Thyroid gland (tissue), 4 donors: ENCODE results near the gene CUEDC2. TPM values are rescaled to one million over a fixed set of nuclear protein-coding genes. Genes with fewer than 3 reads are reported as not detected.
A peak's percentile ranks its signal among the peaks of the same experiment; 100 is the strongest.

Source experiments
- DNase-seq, 2 donors: peaks; one replicate each; pipeline ENCODE4 v3.0.0-alpha.2; 2019
- H3K27ac ChIP-seq, 3 donors: fragments of 200-600 bp; sonication (generic); 1 replicate in 2 of 3; 2 replicates in 1 of 3; pipeline ENCODE4 v1.5.1; 2016 to 2019; ENCODE audit warnings: mild to moderate bottlenecking in 1 of 3, moderate library complexity in 1 of 3
- H3K27me3 ChIP-seq: fragments of 200-600 bp; sonication (generic); one replicate; pipeline ENCODE4 v1.5.1; 2019
- H3K36me3 ChIP-seq, 2 donors: fragments of 200-600 bp; sonication (generic); one replicate each; pipeline ENCODE4 v1.5.1; 2016 to 2019
- H3K4me1 ChIP-seq, 2 donors: fragments of 200-600 bp; sonication (generic); one replicate each; pipeline ENCODE4 v1.5.1; 2017 to 2019
- H3K4me3 ChIP-seq, 3 donors: fragments of 200-600 bp; sonication (generic); replicated peaks in 1 of 3; 1 replicate in 2 of 3; 2 replicates in 1 of 3; pipeline ENCODE4 v1.5.1; 2016; ENCODE audit warnings: mild to moderate bottlenecking in 1 of 3
- H3K9me3 ChIP-seq: fragments of 200-600 bp; sonication (generic); one replicate; pipeline ENCODE4 v1.5.1; 2017
- POLR2A ChIP-seq, 2 donors: fragments of 450-650 bp; IDR thresholded peaks; one replicate each; pipeline ENCODE4 v1.6.1; 2017; ENCODE audit warnings: antibody characterized with exemption in 2 of 2, mild to moderate bottlenecking in 2 of 2, moderate library complexity in 1 of 2
- WGBS, 2 donors: methylation state at CpG; one replicate each; pipeline ENCODE4 v1.1.5; 2017; 5-methylcytosine and 5-hydroxymethylcytosine counted together
- intact Hi-C: fragments of 100-400 bp; cut with DNase I; formaldehyde crosslinking; loops from one replicate; pipeline ENCODE4 v1.15.1; 2023
- total RNA-seq, 4 donors: library from RNA; depleted of rRNA; stranded (reverse); fragments of >200 nt; gene quantifications; one replicate each; pipeline ENCODE4 v1.2.3, GENCODE V29; 2016
- TF ChIP-seq, protein P1 (sequence below), 6 experiments: fragments of 200-600 bp in 3 of 6; fragments of 450-650 bp in 3 of 6; sonication (generic) in 3 of 6; IDR thresholded peaks; one replicate each; pipeline ENCODE4 v1.5.1; 2016 to 2019; ENCODE audit warnings: antibody characterized with exemption in 6 of 6, mild to moderate bottlenecking in 2 of 6, inconsistent platforms in 1 of 6, moderate library complexity in 1 of 6

The CUEDC2 gene
- total RNA-seq, 4 donors from 2014 or later: 56.2 to 73.9 (median 62.0) TPM

DNA sequence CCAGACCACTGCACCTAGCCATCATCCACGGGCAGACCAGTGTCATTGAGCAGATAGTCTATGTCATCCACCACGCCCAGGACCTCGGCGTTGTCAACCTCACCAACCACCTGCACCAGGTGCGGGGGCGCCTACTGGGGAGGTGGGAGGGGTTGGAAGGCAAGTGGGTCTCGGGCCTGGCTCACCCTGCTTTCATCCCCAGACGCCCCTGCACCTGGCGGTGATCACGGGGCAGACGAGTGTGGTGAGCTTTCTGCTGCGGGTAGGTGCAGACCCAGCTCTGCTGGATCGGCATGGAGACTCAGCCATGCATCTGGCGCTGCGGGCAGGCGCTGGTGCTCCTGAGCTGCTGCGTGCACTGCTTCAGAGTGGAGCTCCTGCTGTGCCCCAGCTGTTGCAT lies 32.3 kb downstream of the CUEDC2 start:
- WGBS, 2 donors: 80 to 85% methylated on average over 1 to 12 of the region's 17 CpGs
- intact Hi-C loops: loop anchor here (5.0 kb wide), 1 partner anchor 173 kb away; the partner anchor contains the start of gene ELOVL3
- TF ChIP-seq POLR2A (IDR thresholded peaks at IDR 0.05): no peak
- TF ChIP-seq, protein P1, sequence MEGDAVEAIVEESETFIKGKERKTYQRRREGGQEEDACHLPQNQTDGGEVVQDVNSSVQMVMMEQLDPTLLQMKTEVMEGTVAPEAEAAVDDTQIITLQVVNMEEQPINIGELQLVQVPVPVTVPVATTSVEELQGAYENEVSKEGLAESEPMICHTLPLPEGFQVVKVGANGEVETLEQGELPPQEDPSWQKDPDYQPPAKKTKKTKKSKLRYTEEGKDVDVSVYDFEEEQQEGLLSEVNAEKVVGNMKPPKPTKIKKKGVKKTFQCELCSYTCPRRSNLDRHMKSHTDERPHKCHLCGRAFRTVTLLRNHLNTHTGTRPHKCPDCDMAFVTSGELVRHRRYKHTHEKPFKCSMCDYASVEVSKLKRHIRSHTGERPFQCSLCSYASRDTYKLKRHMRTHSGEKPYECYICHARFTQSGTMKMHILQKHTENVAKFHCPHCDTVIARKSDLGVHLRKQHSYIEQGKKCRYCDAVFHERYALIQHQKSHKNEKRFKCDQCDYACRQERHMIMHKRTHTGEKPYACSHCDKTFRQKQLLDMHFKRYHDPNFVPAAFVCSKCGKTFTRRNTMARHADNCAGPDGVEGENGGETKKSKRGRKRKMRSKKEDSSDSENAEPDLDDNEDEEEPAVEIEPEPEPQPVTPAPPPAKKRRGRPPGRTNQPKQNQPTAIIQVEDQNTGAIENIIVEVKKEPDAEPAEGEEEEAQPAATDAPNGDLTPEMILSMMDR (IDR thresholded peaks at IDR 0.05): no peak
- no peak for DNase-seq
- Histone ChIP-seq H3K27ac (no peak overlapping the region), H3K27me3 (no peaks in the 10 kb centered on the region), H3K4me3 (no peak overlapping the region), H3K4me1 (peaks cover 7 to 22% of the 10 kb centered on the region in 2 donors), H3K9me3 (no peaks in the 10 kb centered on the region), H3K36me3 (peaks cover 5 to 11% of the 10 kb centered on the region in 2 donors)

DNA sequence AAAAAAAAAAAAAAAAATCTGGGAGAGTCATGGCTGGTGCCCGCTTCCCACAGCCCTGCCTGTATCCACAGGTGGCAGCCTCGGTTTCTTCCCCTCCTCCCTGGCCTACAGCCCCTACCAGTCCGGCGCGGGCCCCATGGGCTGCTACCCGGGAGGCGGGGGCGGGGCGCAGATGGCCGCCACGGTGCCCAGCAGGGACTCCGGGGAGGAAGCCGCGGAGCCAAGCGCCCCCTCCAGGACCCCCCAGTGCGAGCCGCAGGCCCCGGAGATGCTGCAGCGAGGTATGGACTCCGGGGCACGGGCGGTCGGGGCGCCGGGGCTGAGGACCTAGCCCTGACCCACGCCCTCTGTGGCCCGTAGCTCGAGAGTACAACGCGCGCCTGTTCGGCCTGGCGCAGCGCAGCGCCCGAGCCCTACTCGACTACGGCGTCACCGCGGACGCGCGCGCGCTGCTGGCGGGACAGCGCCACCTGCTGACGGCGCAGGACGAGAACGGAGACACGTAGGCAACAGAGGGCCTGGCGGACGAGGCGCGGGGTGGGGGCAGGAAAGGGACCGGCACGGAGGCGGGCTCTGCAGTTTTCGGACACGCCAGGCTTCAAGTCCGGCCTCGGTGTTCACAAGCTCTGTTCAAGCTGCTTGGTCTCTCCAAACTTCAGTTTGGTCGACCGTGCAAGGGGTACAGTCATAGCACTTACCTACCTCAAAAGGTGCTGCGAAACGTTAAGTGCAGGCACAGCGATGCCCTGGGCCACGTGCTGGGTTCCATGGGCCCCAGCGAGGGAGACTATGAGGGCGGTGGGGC lies 33.0 kb downstream of the CUEDC2 start:
- peak; percentile 89 to 91 for DNase-seq
- Histone ChIP-seq H3K36me3 (peaks cover 5 to 11% of the 10 kb centered on the region in 2 donors), H3K27me3 (no peaks in the 10 kb centered on the region), H3K4me3 (peak overlapping the region in 2 of 3 donors; percentile 52 to 65), H3K27ac (peak overlapping the region; percentile 67 to 90 (median 84)), H3K4me1 (peaks cover 7 to 22% of the 10 kb centered on the region in 2 donors), H3K9me3 (no peaks in the 10 kb centered on the region)
- WGBS, 2 donors: 3 to 9% methylated on average over 14 to 16 of the region's 72 CpGs
- intact Hi-C loops: loop anchor here (5.0 kb wide), 2 partner anchors 83 to 172 kb away; partner anchors contain the start of gene ELOVL3
- TF ChIP-seq, protein P1 (IDR thresholded peaks at IDR 0.05): peak; percentile 74 to 98 (median 96)
- TF ChIP-seq POLR2A (IDR thresholded peaks at IDR 0.05): peak in 1 of 2 donors; percentile 62

DNA sequence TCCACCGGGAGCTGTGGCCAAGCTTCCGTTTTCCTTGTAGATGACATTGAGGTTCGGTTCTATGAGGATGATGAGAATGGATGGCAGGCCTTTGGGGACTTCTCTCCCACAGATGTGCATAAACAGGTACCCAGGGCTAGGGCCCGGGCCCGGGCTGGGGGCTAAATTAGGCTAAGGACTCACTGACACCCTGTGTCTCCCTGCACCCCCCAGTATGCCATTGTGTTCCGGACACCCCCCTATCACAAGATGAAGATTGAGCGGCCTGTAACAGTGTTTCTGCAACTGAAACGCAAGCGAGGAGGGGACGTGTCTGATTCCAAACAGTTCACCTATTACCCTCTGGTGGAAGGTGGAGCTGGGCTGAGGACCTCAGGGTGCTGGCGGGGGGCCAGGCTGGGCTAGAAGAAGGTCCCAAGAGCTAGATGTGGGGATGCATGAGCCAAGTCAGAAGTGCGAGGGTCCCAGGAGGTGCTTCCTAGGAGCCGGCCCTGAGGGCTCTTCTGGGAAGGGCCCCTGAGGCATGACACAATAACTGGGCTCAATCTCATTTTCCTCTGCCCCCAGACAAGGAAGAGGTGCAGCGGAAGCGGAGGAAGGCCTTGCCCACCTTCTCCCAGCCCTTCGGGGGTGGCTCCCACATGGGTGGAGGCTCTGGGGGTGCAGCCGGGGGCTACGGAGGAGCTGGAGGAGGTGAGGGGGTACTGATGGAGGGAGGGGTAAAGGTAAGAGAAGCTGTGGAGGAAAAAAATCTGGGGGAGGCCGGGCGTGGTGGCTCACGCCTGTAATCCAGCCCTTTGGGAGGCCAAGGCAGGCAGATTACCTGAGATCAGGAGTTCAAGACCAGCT lies 34.0 kb downstream of the CUEDC2 start:
- DNase-seq: no peak
- Histone ChIP-seq H3K36me3 (peaks cover 5 to 11% of the 10 kb centered on the region in 2 donors), H3K4me3 (peak overlapping the region in 1 of 3 donors; percentile 65), H3K4me1 (peaks cover 11 to 25% of the 10 kb centered on the region in 2 donors), H3K27ac (peak overlapping the region in 1 of 3 donors; percentile 90), H3K9me3 (no peaks in the 10 kb centered on the region), H3K27me3 (no peaks in the 10 kb centered on the region)
- WGBS, 2 donors: 84 to 92% methylated on average over 21 of the region's 21 CpGs
- intact Hi-C loops: loop anchor here (5.0 kb wide), 1 partner anchor 84 kb away; no protein-coding TSS in a partner anchor
- TF ChIP-seq, protein P1 (IDR thresholded peaks at IDR 0.05): no peak
- no peak for TF ChIP-seq POLR2A (IDR thresholded peaks at IDR 0.05)

DNA sequence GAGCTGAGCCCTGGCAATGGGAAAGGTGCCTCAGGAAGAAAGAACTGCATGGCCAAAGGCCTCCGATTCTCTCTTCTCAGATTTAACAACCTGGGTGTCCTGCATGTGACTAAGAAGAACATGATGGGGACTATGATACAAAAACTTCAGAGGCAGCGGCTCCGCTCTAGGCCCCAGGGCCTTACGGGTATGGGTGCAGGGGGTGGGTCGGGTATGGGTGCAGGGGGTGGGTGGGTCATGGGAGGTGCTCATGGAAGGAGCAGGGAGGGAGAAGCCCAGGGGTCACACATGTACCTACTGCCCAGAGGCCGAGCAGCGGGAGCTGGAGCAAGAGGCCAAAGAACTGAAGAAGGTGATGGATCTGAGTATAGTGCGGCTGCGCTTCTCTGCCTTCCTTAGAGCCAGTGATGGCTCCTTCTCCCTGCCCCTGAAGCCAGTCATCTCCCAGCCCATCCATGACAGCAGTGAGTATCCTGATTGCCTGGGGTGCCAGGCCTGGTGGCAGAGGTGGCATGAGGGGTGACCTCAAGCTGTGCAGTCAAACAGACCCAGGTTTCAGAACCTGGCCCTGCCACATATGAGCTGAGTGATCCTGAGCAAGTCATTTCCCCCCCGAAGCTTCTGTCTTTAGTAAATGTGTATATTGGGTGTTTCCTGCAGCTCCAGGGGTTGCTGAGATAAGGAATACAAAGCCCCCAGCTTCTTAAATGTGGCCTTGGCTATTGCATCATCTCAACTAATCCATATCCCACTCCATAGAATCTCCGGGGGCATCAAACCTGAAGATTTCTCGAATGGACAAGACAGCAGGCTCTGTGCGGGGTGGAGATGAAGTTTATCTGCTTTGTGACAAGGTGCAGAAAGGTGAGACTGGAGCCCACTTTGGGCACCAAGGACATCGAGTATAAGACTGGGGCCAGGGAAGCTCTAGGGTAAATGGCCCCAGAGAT lies 34.9 kb downstream of the CUEDC2 start:
- 94 to 95% methylated on average over 14 of the region's 14 CpGs for WGBS, 2 donors
- H3K27me3 ChIP-seq: no peaks in the 10 kb centered on the region
- H3K4me3 ChIP-seq: no peak overlapping the region
- peaks cover 5 to 11% of the 10 kb centered on the region in 2 donors for H3K36me3 ChIP-seq
- no peak for TF ChIP-seq POLR2A (IDR thresholded peaks at IDR 0.05)
- TF ChIP-seq, protein P1 (IDR thresholded peaks at IDR 0.05): no peak
- DNase-seq: no peak
- no peaks in the 10 kb centered on the region for H3K9me3 ChIP-seq
- peaks cover 12 to 27% of the 10 kb centered on the region in 2 donors for H3K4me1 ChIP-seq
- intact Hi-C loops: loop anchor here (5.0 kb wide), 1 partner anchor 85 kb away; no protein-coding TSS in a partner anchor
- H3K27ac ChIP-seq: no peak overlapping the region
